Esophagus muscularis mucosa (tissue), 4 donors: ENCODE measurements around the gene PRR23B. TPM values are rescaled to one million over a fixed set of nuclear protein-coding genes. Genes with fewer than 3 reads are reported as not detected.

Experiments
- DNase-seq: peaks from one replicate; pipeline ENCODE4 v3.0.0-alpha.2; 2017; ENCODE audit errors: extremely low spot score
- H3K27ac ChIP-seq, 4 donors: fragments of 200-600 bp; sonication (generic); replicated peaks in 1 of 4; 1 replicate in 3 of 4; 2 replicates in 1 of 4; pipeline ENCODE4 v1.5.1; 2016 to 2019; ENCODE audit warnings: mild to moderate bottlenecking in 1 of 4
- H3K27me3 ChIP-seq, 4 donors: fragments of 200-600 bp; sonication (generic); one replicate each; pipeline versions ENCODE4 v1.5.1 to v1.6.0; 2016 to 2019
- H3K36me3 ChIP-seq, 4 donors: fragments of 200-600 bp; sonication (generic); one replicate each; pipeline ENCODE4 v1.5.1; 2016 to 2019
- H3K4me1 ChIP-seq, 4 donors: fragments of 200-600 bp; sonication (generic); one replicate each; pipeline ENCODE4 v1.5.1; 2016 to 2019
- H3K4me3 ChIP-seq, 4 donors: fragments of 200-600 bp; sonication (generic); 1 replicate in 2 of 4; 2 replicates in 2 of 4; pipeline ENCODE4 v1.5.1; 2016 to 2019; ENCODE audit warnings: mild to moderate bottlenecking in 4 of 4, moderate library complexity in 1 of 4
- H3K9me3 ChIP-seq, 4 donors: fragments of 200-600 bp; sonication (generic); 1 replicate in 3 of 4; 2 replicates in 1 of 4; pipeline ENCODE4 v1.5.1; 2016 to 2019
- CTCF ChIP-seq, 3 experiments: fragments of 200-600 bp in 2 of 3; fragments of 450-650 bp in 1 of 3; sonication (generic) in 2 of 3; IDR thresholded peaks; one replicate each; pipeline ENCODE4 v1.5.1; 2017 to 2019; ENCODE audit warnings: antibody characterized with exemption in 3 of 3, mild to moderate bottlenecking in 2 of 3, moderate library complexity in 1 of 3
- EP300 ChIP-seq: sonication (generic); formaldehyde crosslinking; IDR thresholded peaks from one replicate; pipeline ENCODE4 v1.6.1; 2017; ENCODE audit warnings: antibody characterized with exemption
- POLR2A ChIP-seq: fragments of 450-650 bp; IDR thresholded peaks from one replicate; pipeline ENCODE4 v1.6.1; 2017; ENCODE audit warnings: antibody characterized with exemption, moderate library complexity, mild to moderate bottlenecking, low read depth
- POLR2AphosphoS5 ChIP-seq, 2 donors: sonication (generic); formaldehyde crosslinking; IDR thresholded peaks; one replicate each; pipeline ENCODE4 v1.6.1; 2017; ENCODE audit warnings: antibody characterized with exemption in 2 of 2
- WGBS: methylation state at CpG from one replicate; pipeline ENCODE4 v1.1.5; 2018; 5-methylcytosine and 5-hydroxymethylcytosine counted together
- intact Hi-C: fragments of 100-400 bp; cut with DNase I; formaldehyde crosslinking; loops from one replicate; pipeline ENCODE4 v1.15.1; 2023
- total RNA-seq, 4 donors: library from RNA; depleted of rRNA; stranded (reverse); fragments of >200 nt; gene quantifications; one replicate each; pipeline versions ENCODE4 v1.1.0 to v1.2.1, GENCODE V29; 2016

The PRR23B gene
- total RNA-seq, 4 donors from 2014 or later = not detected

DNA sequence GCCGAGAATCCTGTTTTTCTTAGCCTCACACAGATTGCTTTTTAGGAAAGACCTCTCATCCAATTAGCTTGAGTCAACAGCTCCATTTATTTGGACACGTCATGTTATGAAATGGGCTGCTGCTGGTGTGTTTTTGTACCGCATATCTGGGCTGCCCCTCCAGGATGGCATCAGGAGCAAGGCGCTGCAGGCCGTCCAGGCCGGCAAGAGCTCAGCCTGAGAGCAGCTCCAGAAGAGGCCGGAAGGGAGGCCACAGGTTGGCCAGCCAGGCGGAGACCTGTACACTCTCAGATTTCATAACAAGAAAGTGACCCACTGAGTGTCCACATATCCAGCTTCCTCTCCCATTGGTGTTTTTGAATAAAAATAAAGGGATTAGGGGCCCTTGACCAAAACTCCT, 45.4 kb downstream of the PRR23B start:
- no peak for TF ChIP-seq EP300
- no peak for TF ChIP-seq POLR2A
- no peak for TF ChIP-seq CTCF (IDR thresholded peaks at IDR 0.05)
- no peak for TF ChIP-seq POLR2AphosphoS5 (IDR thresholded peaks at IDR 0.05)
- no peaks in the 10 kb centered on the region for H3K9me3 ChIP-seq
- DNase-seq = no peak
- intact Hi-C loops = loop anchor here (5.0 kb wide), 1 partner anchor 38 kb away; no protein-coding TSS in a partner anchor
- H3K4me3 ChIP-seq = no peak overlapping the region
- 94% methylated on average over 8 of the region's 8 CpGs for WGBS
- no peak overlapping the region for H3K27ac ChIP-seq
- no peaks in the 10 kb centered on the region for H3K36me3 ChIP-seq
- H3K4me1 ChIP-seq = peaks cover 0 to 6% (median 5%) of the 10 kb centered on the region in 4 donors
- peaks cover 0 to 16% (median 0%) of the 10 kb centered on the region in 4 donors for H3K27me3 ChIP-seq

DNA sequence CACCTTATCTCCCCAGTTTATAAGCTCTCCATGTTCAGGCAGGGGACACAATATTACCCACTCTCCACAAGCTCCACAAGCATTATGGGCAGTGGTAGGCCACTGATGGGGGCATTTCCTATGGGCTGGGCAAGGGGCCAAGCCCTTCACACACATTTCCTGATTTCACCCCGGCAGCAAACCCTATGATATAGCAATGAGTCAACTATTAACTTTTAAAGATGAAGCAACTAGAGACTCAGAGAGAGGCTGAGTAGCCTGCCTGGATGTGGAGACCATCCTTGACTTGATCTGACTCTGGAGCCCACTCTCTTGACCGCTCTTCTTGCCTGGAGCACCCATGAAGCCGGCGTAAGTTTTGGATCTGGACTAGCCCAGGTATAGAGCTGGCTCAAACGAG, 46.3 kb downstream of the PRR23B start:
- 81% methylated on average over 5 of the region's 5 CpGs for WGBS
- Histone ChIP-seq H3K27me3 (peaks cover 0 to 16% (median 0%) of the 10 kb centered on the region in 4 donors), H3K36me3 (no peaks in the 10 kb centered on the region), H3K4me3 (no peak overlapping the region), H3K4me1 (peaks cover 0 to 2% (median 1%) of the 10 kb centered on the region in 4 donors), H3K27ac (no peak overlapping the region), H3K9me3 (no peaks in the 10 kb centered on the region)
- DNase-seq = no peak
- TF ChIP-seq EP300 (no peak), POLR2AphosphoS5 (IDR thresholded peaks at IDR 0.05) (no peak)
- intact Hi-C loops = no loop called here

DNA sequence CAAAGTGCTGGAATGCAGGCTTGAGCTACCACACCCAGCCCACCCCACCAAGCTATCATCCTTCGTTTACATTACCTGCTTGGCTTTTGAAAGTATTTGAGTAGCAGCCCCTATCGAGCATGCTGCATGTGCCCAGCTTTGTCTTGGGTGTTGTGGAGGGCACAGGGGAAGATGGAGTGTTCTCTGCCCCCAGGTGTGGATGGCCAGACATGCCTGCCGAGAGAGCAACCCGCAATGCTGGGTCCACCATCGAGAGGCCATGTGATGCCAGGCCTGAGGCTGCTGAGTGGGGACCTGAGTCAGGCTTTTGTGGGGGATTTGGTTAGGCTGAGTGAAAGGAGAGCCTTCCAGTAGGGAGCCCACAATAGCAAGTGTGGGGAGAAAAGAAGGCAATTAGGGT, 47.8 kb downstream of the PRR23B start:
- WGBS = 79% methylated on average over 5 of the region's 5 CpGs
- intact Hi-C loops = no loop called here
- H3K4me1 ChIP-seq = no peaks in the 10 kb centered on the region
- H3K9me3 ChIP-seq = no peaks in the 10 kb centered on the region
- TF ChIP-seq CTCF (IDR thresholded peaks at IDR 0.05) = no peak
- no peak for TF ChIP-seq POLR2A
- no peak for TF ChIP-seq POLR2AphosphoS5 (IDR thresholded peaks at IDR 0.05)
- TF ChIP-seq EP300 = no peak
- no peaks in the 10 kb centered on the region for H3K36me3 ChIP-seq
- H3K4me3 ChIP-seq = no peak overlapping the region
- no peak for DNase-seq
- H3K27me3 ChIP-seq = peaks cover 0 to 16% (median 0%) of the 10 kb centered on the region in 4 donors
- no peak overlapping the region for H3K27ac ChIP-seq

- no peak overlapping the region for H3K27ac ChIP-seq
- H3K27me3 ChIP-seq = peaks cover 0 to 16% (median 0%) of the 10 kb centered on the region in 4 donors
- no peak overlapping the region for H3K4me3 ChIP-seq
- H3K4me1 ChIP-seq = no peaks in the 10 kb centered on the region
- TF ChIP-seq POLR2AphosphoS5 (IDR thresholded peaks at IDR 0.05) (no peak), EP300 (no peak), POLR2A (no peak), CTCF (IDR thresholded peaks at IDR 0.05) (no peak)
- no peak for DNase-seq
- WGBS = 52% methylated on average over 6 of the region's 6 CpGs
- H3K9me3 ChIP-seq = no peaks in the 10 kb centered on the region
- H3K36me3 ChIP-seq = no peaks in the 10 kb centered on the region
- intact Hi-C loops = no loop called here
These were observed 48.9 kb downstream of the PRR23B start for GRCh38 chr3:138971766-138972320.

Other genes starting within 250 kb of the PRR23B start
- gene PIK3CB, start 186.0 kb downstream of the PRR23B start, total RNA-seq = 10 to 100 TPM; 32.1 to 42.7 (median 36.6) TPM
- under 1 TPM in 2 of 4 donors, not detected in 2; 0.17 to 0.26 TPM for gene FOXL2, start 73.8 kb downstream of the PRR23B start, total RNA-seq
- gene FOXL2NB, start 73.7 kb downstream of the PRR23B start, total RNA-seq = not detected
- gene PRR23A, start 14.7 kb downstream of the PRR23B start, total RNA-seq = not detected
- not detected for gene PRR23C, start 24.0 kb upstream of the PRR23B start, total RNA-seq